ENCODE data around the gene DCUN1D2.

DNA sequence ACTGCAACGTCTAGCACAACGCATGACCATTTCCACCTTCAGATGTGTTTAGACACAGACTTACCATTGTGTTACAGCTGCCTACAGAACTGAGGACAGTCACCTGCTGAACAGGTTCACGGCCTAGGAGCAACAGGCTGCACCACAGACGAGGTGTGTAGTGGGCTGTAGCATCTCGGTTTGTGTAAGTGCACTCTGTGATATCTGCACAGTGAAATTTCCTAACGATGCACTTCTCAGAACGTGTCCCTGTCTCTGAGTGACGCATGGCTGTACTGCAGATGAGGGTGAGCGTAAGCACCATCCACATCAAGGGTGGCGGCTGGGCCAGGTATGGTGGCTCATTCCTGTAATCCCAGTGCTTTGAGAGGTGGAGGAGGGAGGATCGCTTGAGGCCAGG, 15.2 kb downstream of the DCUN1D2 start:
- TF ChIP-seq CTCF (IDR thresholded peaks at IDR 0.05) (no peak), POLR2A (IDR thresholded peaks at IDR 0.05) (no peak)

Data from testis (tissue), 2 donors.